Glutamatergic neuron (in vitro differentiated cells): Measurements from ENCODE around the gene SLAIN2. TPM values are rescaled to one million over a fixed set of nuclear protein-coding genes. Genes with fewer than 3 reads are reported as not detected.

Experiments used
- DNase-seq: peaks from one replicate; pipeline ENCODE4 v3.0.0; 2022
- H3K27ac Mint-ChIP-seq: one replicate; pipeline ENCODE4 v1.8.0; 2020; ENCODE audit warnings: mild to moderate bottlenecking, mixed read lengths, inconsistent platforms; ENCODE audit not compliant: unreplicated experiment
- H3K27me3 Mint-ChIP-seq: one replicate; pipeline ENCODE4 v1.8.0; 2020; ENCODE audit warnings: mild to moderate bottlenecking, moderate library complexity, mixed read lengths, inconsistent platforms; ENCODE audit not compliant: unreplicated experiment
- H3K36me3 Mint-ChIP-seq: one replicate; pipeline ENCODE4 v1.8.0; 2020; ENCODE audit warnings: mild to moderate bottlenecking, mixed read lengths, inconsistent platforms; ENCODE audit not compliant: unreplicated experiment
- H3K4me1 Mint-ChIP-seq: one replicate; pipeline ENCODE4 v1.8.0; 2020; ENCODE audit warnings: mild to moderate bottlenecking, low read depth, mixed read lengths, inconsistent platforms; ENCODE audit not compliant: unreplicated experiment
- H3K4me3 Mint-ChIP-seq: one replicate; pipeline ENCODE4 v1.8.0; 2020; ENCODE audit warnings: mild to moderate bottlenecking, mixed read lengths, inconsistent platforms; ENCODE audit not compliant: unreplicated experiment
- H3K9me3 Mint-ChIP-seq: one replicate; pipeline ENCODE4 v1.8.0; 2020; ENCODE audit warnings: mild to moderate bottlenecking, moderate library complexity, mixed read lengths, inconsistent platforms; ENCODE audit not compliant: unreplicated experiment
- CTCF ChIP-seq: fragments of 200-600 bp; sonication (generic); IDR thresholded peaks from one replicate; pipeline ENCODE4 v1.5.0; 2021; ENCODE audit not compliant: partially characterized antibody, unreplicated experiment
- total RNA-seq: library from RNA; stranded (reverse); fragmentation: NEBNext Ultra II Directional; extraction: Animal tissue kit (Norgen Biotek cat#: 25700); gene quantifications from one replicate; pipeline ENCODE4 v1.2.1, GENCODE V29; 2021; ENCODE audit not compliant: unreplicated experiment

SLAIN2 gene
- total RNA-seq, 1 donor from 2014 or later, result 72.6 TPM

DNA sequence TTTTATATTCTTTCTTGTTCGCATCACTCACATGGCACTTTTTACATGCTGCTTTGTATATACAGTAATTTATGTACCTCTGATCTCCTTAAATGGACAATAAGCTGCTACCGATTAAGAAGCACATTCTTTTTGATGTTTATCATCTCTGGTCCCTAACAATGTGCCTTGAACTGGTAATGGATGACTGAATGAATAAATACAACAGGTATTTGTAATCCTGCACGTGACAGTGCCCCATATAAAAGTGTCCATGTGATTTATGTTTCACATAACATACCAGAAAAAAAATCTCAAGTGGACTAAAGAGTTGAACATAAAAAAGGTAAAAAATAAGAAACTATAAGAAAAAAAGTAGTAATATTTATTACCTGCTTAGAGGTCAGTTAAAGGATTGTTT, 7.7 kb upstream of the SLAIN2 start:
- H3K36me3 Mint-ChIP-seq, result no peaks in the 10 kb centered on the region
- H3K4me1 Mint-ChIP-seq, result no peaks in the 10 kb centered on the region
- H3K9me3 Mint-ChIP-seq, result peaks cover 3% of the 10 kb centered on the region
- H3K27me3 Mint-ChIP-seq, result peaks cover 2% of the 10 kb centered on the region
- DNase-seq, result no peak
- no peak overlapping the region for H3K27ac Mint-ChIP-seq
- no peak overlapping the region for H3K4me3 Mint-ChIP-seq
- TF ChIP-seq CTCF, result no peak

DNA sequence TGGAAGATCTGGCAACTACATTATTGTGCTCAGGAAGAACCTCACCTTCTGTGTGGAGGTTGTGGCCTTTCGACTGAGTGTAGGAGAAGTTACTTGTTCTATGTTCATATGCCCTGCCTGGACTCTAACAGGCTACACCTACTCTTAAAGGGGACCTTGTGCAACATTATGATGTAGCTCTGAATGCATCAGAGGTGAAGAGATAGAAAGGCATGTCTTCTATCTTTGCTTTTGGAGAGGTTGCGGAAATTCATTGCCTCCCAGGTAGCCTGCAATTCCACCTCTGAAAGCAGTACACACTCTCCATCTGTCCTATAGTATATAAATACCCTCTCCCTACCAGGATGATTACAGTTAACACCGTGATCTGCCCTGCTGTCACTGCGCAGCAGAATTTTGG, 7.1 kb upstream of the SLAIN2 start:
- no peak overlapping the region for H3K4me3 Mint-ChIP-seq
- H3K27me3 Mint-ChIP-seq, result peaks cover 2% of the 10 kb centered on the region
- H3K36me3 Mint-ChIP-seq, result no peaks in the 10 kb centered on the region
- TF ChIP-seq CTCF, result no peak
- H3K9me3 Mint-ChIP-seq, result peaks cover 3% of the 10 kb centered on the region
- H3K4me1 Mint-ChIP-seq, result no peaks in the 10 kb centered on the region
- DNase-seq, result no peak
- no peak overlapping the region for H3K27ac Mint-ChIP-seq

- no peak overlapping the region for H3K4me3 Mint-ChIP-seq
- H3K4me1 Mint-ChIP-seq, result no peaks in the 10 kb centered on the region
- H3K36me3 Mint-ChIP-seq, result no peaks in the 10 kb centered on the region
- H3K9me3 Mint-ChIP-seq, result peaks cover 3% of the 10 kb centered on the region
- H3K27ac Mint-ChIP-seq, result no peak overlapping the region
- peaks cover 2% of the 10 kb centered on the region for H3K27me3 Mint-ChIP-seq
- TF ChIP-seq CTCF, result no peak
- DNase-seq, result no peak
Measured at GRCh38 chr4:48334900-48335384, 6.4 kb upstream of the SLAIN2 start.

DNA sequence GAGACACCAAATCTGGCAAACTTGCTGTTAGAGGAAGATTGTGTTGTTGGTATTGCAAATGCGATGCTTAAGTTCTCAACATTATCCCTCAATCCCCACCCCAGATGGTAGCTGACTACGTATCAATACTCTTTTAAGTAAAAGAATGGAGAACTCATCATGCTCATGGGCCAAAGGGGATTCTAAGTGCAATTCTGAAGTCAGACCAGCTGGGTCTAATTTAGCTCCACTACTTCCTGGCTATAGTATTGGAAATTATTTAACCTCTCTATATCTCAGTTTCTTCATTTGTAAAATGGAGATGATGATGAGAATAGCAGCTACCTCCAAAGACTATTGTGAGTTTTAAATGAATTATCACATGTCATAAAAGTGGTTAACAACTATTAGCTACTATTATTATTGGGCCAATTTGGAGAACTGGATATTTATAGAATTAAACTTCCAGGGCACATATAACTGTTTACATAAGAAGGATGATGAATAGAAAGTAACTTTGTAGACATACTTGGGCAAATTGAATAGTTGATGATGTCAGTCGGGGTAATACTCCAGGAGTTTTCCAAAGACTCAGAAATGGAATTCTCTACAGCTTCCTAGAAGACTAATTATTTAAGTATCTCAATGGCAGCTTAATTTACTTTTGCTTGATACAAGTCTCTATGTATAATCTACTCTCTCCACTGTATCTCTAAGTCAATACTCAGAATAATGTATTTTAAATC, 5.0 kb upstream of the SLAIN2 start:
- Mint-ChIP-seq H3K27me3 (peaks cover 2% of the 10 kb centered on the region), H3K4me3 (no peak overlapping the region), H3K27ac (no peak overlapping the region), H3K9me3 (peaks cover 7% of the 10 kb centered on the region), H3K36me3 (no peaks in the 10 kb centered on the region), H3K4me1 (peaks cover 3% of the 10 kb centered on the region)
- no peak for TF ChIP-seq CTCF
- DNase-seq, result no peak

DNA sequence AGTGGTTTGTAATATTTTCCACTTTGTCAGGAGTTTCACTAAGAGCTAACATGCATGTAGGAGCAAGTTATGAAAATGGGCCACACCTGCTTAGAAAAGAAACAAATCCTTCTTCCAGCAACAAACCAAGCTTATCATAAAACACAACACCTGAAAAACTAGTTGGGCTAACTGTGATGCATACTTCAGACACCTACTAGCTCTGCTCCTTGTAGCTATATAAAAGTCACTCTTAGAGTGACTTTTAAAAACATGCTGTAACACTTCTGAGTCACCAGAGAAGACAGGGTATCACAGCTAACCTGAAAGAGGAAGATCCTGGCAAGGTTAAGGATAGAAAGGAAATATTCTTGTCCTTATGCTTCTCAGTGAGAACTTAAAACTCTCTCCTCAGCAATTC, 3.6 kb upstream of the SLAIN2 start:
- Mint-ChIP-seq H3K9me3 (peaks cover 12% of the 10 kb centered on the region), H3K36me3 (no peaks in the 10 kb centered on the region), H3K4me3 (no peak overlapping the region), H3K4me1 (peaks cover 3% of the 10 kb centered on the region), H3K27ac (no peak overlapping the region), H3K27me3 (peaks cover 6% of the 10 kb centered on the region)
- TF ChIP-seq CTCF, result no peak
- DNase-seq, result no peak
